CD4-positive, alpha-beta memory T cell (primary cell): ENCODE measurements around the gene RINT1. TPM values are rescaled to one million over a fixed set of nuclear protein-coding genes. Genes with fewer than 3 reads are reported as not detected.
A peak's percentile ranks its signal among the peaks of the same experiment; 100 is the strongest.

ENCODE experiments used
- CTCF ChIA-PET: fragments of 350-600 bp; sonication (Branson Sonifier 250); formaldehyde crosslinking; loops from one replicate; lab custom pipeline; 2021; ENCODE audit warnings: inconsistent platforms; ENCODE audit not compliant: partially characterized antibody; lab: Charles Lee
- POLR2A ChIA-PET: fragments of 350-600 bp; sonication (Branson Sonifier 250); formaldehyde crosslinking; loops from one replicate; lab custom pipeline; 2021; ENCODE audit not compliant: partially characterized antibody; lab: Charles Lee
- DNase-seq, 5 donors: peaks; one replicate each; pipeline versions ENCODE4 v3.0.0 to v3.0.0-alpha.2; 2020 to 2022; ENCODE audit warnings: mixed read lengths in 1 of 5
- H3K27ac ChIP-seq: one replicate; pipeline ENCODE4 v1.7.0; 2013; ENCODE audit warnings: low read depth, low read length
- H3K27me3 ChIP-seq: 2 replicates; pipeline ENCODE4 v1.7.0; 2013; ENCODE audit warnings: mild to moderate bottlenecking, low read length, moderate library complexity; ENCODE audit not compliant: insufficient read depth
- H3K36me3 ChIP-seq: 2 replicates; pipeline ENCODE4 v1.7.0; 2013; ENCODE audit warnings: mild to moderate bottlenecking, low read length, moderate library complexity; ENCODE audit not compliant: insufficient read depth
- H3K4me1 ChIP-seq: 2 replicates; pipeline ENCODE4 v1.7.0; 2013; ENCODE audit warnings: mild to moderate bottlenecking, low read length, moderate library complexity; ENCODE audit not compliant: insufficient read depth
- H3K4me3 ChIP-seq, 2 donors: one replicate each; pipeline ENCODE4 v1.7.0; 2013; ENCODE audit warnings: low read length in 2 of 2, mild to moderate bottlenecking in 1 of 2
- H3K9me3 ChIP-seq, 2 donors: one replicate each; pipeline ENCODE4 v1.7.0; 2013; ENCODE audit warnings: low read length in 2 of 2, control low read depth in 1 of 2; ENCODE audit not compliant: control insufficient read depth in 1 of 2
- H3K27ac Mint-ChIP-seq, 7 donors: one replicate each; pipeline ENCODE4 v1.8.0; 2020 to 2021; ENCODE audit warnings: mixed read lengths in 7 of 7, mild to moderate bottlenecking in 6 of 7, inconsistent platforms in 3 of 7, moderate library complexity in 3 of 7
- H3K27me3 Mint-ChIP-seq, 2 donors: one replicate each; pipeline ENCODE4 v1.8.0; 2020 to 2021; ENCODE audit warnings: mixed read lengths in 2 of 2
- H3K36me3 Mint-ChIP-seq, 2 donors: one replicate each; pipeline ENCODE4 v1.8.0; 2020 to 2021; ENCODE audit warnings: mixed read lengths in 2 of 2, inconsistent platforms in 1 of 2, mild to moderate bottlenecking in 1 of 2
- H3K4me1 Mint-ChIP-seq, 4 donors: one replicate each; pipeline ENCODE4 v1.8.0; 2020 to 2021; ENCODE audit warnings: mixed read lengths in 4 of 4, mild to moderate bottlenecking in 1 of 4
- H3K4me3 Mint-ChIP-seq, 8 donors: one replicate each; pipeline ENCODE4 v1.8.0; 2020 to 2021; ENCODE audit warnings: mixed read lengths in 8 of 8, mild to moderate bottlenecking in 7 of 8, moderate library complexity in 6 of 8, inconsistent platforms in 3 of 8
- H3K9me3 Mint-ChIP-seq, 8 donors: one replicate each; pipeline ENCODE4 v1.8.0; 2020 to 2021; ENCODE audit warnings: mixed read lengths in 8 of 8, mild to moderate bottlenecking in 5 of 8, inconsistent platforms in 3 of 8, moderate library complexity in 1 of 8
- intact Hi-C: fragments of 100-400 bp; cut with micrococcal nuclease; formaldehyde crosslinking; loops from one replicate; pipeline ENCODE4 v1.15.1; 2023
- polyA plus RNA-seq, 2 donors: library from polyadenylated mRNA; unstranded; fragments of 300-500 nt; fragmentation: Illumina TruSeq; gene quantifications; one replicate each; pipeline ENCODE4 v1.2.3, GENCODE V29; 2021
- total RNA-seq, 2 experiments: library from RNA; stranded (reverse); gene quantifications; one replicate each; pipeline ENCODE4 v1.2.3, GENCODE V29; 2021

The RINT1 gene
- total and polyA plus RNA-seq, 4 experiments from 2014 or later, result 16.0 to 26.5 (median 20.9) TPM

DNA sequence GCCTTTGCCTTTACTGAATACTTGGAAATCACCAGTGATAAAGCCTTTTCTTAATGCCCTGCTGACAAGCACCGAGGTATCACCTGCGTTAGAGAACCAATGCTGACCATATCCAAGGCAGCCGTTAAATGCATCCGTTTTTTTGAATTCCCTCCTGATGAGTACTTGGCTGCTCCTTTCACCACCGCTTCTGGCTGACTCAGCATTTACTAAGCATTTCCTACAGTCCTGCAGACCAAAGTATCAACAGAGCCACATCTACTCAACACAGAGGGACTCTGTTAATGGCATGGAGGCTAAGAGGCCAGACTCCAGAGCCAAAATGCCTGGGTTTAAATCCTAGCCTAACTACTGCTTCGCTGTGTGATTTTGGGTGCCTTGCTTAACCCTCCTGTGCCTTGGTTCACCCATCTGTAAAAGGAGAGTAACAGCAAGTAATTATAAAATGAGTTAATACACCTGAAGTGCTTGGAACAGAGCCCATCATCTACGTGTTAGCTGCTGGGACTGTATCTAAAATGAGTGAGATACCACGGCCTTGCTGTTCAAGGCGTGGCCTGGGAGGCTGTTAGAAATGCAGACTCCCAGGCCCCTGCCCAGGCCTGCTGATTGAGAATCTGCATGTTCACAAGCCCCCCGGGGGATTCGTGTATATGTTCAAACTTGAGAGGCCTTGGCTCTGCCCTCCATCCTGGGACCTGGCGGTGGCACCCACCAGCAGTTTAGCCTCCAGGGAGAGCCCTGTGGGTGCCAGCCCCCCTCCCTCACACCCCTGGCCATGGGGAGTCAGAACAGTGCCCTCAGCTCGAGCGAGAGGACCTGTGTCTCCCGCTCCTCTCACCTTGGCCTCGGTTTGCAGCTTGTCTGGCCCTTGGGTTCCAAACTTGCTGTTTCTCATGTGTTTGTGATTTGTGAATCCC lies 80.1 kb downstream of the RINT1 start:
- H3K27ac ChIP-seq, result no peak overlapping the region
- H3K27me3 ChIP-seq, result no peaks in the 10 kb centered on the region
- H3K36me3 ChIP-seq, result peaks cover 45% of the 10 kb centered on the region
- no peaks in the 10 kb centered on the region for H3K4me1 ChIP-seq
- H3K27me3 Mint-ChIP-seq, result no peaks in the 10 kb centered on the region
- no peak overlapping the region for H3K4me3 ChIP-seq
- no peak for DNase-seq
- H3K4me3 Mint-ChIP-seq, result no peak overlapping the region
- peak overlapping the region in 2 of 7 donors; percentile 0 to 62 for H3K27ac Mint-ChIP-seq
- ChIA-PET POLR2A (no interaction called here), CTCF (interaction anchor here (1.0 to 1.4 kb wide), 2 partner anchors 11 to 553 kb away, joined by 3 to 5 read pairs; no protein-coding TSS in a partner anchor)
- H3K9me3 ChIP-seq, result no peaks in the 10 kb centered on the region
- peaks cover 42 to 57% of the 10 kb centered on the region in 2 donors for H3K36me3 Mint-ChIP-seq
- H3K4me1 Mint-ChIP-seq, result peaks cover 0 to 2% (median 0%) of the 10 kb centered on the region in 4 donors
- intact Hi-C loops, result no loop called here
- peaks cover 0 to 3% (median 0%) of the 10 kb centered on the region in 8 donors for H3K9me3 Mint-ChIP-seq

DNA sequence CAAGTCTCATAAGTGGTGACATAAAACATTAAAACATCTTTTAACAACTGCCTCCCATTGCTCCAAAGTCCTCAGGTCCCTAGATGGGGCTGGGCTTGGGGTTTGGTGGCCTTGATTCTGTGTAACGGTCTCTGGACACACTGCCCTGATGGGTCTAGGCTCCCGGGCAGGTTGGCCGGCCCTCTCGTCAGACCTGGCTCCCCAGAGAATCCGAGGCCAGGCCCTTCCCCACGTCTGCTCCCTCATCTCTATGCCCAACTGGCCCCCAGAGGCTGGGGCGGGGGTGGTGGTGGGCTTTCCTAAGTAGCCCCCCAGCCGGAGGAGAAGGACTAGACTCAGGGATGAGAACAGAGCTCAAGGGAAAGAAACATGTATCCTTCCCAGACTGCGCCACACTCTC lies 80.8 kb downstream of the RINT1 start:
- no peak for DNase-seq
- no peak overlapping the region for H3K27ac Mint-ChIP-seq
- no peak overlapping the region for H3K4me3 Mint-ChIP-seq
- ChIA-PET CTCF (interaction anchor here (1.0 kb wide), 1 partner anchor 12 kb away, joined by 5 read pairs; no protein-coding TSS in a partner anchor), POLR2A (no interaction called here)
- peaks cover 48% of the 10 kb centered on the region for H3K36me3 ChIP-seq
- no peak overlapping the region for H3K27ac ChIP-seq
- no peaks in the 10 kb centered on the region for H3K9me3 ChIP-seq
- H3K4me3 ChIP-seq, result no peak overlapping the region
- H3K4me1 ChIP-seq, result no peaks in the 10 kb centered on the region
- intact Hi-C loops, result no loop called here
- H3K9me3 Mint-ChIP-seq, result peaks cover 0 to 3% (median 0%) of the 10 kb centered on the region in 8 donors
- no peaks in the 10 kb centered on the region for H3K27me3 Mint-ChIP-seq
- H3K4me1 Mint-ChIP-seq, result peaks cover 0 to 2% (median 0%) of the 10 kb centered on the region in 4 donors
- no peaks in the 10 kb centered on the region for H3K27me3 ChIP-seq
- H3K36me3 Mint-ChIP-seq, result peaks cover 39 to 58% of the 10 kb centered on the region in 2 donors

DNA sequence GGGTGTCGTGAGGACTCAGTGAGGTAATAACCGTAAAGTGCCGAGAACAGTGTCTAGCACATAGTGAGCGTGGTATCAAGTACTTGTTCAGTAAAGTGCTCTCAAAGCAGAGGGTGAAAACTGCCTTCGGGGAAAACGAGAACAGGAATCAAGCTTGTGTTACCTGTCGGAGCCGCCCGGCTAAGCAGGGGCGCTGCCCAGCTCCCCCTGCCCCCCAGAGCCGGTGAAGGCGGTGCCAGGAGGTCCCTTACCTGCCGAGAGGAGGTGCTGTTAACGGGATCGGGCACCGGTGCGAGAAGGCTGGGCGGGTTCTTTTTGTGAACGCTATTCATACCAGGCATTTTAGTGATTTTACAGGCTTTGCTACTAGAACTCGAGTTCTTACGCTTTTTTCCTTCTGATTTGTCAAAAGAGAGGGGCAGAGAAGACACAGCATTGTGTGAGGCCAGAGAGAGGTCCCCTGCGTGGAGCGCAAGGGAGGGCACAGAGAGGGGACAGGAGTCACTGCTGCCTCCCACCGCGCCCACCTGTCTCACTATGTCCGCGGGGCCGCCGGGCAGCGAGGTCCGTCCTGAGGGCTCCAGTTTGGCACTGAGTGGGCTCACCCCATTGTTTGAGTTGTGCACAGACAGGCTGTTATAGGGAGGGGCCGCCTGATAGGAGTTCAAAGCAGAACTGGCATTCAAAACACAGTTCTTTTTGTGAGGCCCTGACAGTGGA lies 81.8 kb downstream of the RINT1 start:
- Mint-ChIP-seq H3K27ac (peak overlapping the region in 1 of 7 donors; percentile 48), H3K4me3 (no peak overlapping the region), H3K9me3 (peaks cover 0 to 3% (median 0%) of the 10 kb centered on the region in 8 donors), H3K36me3 (peaks cover 47 to 66% of the 10 kb centered on the region in 2 donors), H3K27me3 (no peaks in the 10 kb centered on the region), H3K4me1 (peaks cover 0 to 2% (median 0%) of the 10 kb centered on the region in 4 donors)
- ChIA-PET POLR2A (no interaction called here), CTCF (interaction anchor here (1.0 kb wide), 1 partner anchor 13 kb away, joined by 5 read pairs; no protein-coding TSS in a partner anchor)
- no peaks in the 10 kb centered on the region for H3K27me3 ChIP-seq
- no peak overlapping the region for H3K27ac ChIP-seq
- intact Hi-C loops, result no loop called here
- no peaks in the 10 kb centered on the region for H3K4me1 ChIP-seq
- H3K9me3 ChIP-seq, result no peaks in the 10 kb centered on the region
- DNase-seq, result no peak
- H3K36me3 ChIP-seq, result peaks cover 58% of the 10 kb centered on the region
- H3K4me3 ChIP-seq, result no peak overlapping the region

DNA sequence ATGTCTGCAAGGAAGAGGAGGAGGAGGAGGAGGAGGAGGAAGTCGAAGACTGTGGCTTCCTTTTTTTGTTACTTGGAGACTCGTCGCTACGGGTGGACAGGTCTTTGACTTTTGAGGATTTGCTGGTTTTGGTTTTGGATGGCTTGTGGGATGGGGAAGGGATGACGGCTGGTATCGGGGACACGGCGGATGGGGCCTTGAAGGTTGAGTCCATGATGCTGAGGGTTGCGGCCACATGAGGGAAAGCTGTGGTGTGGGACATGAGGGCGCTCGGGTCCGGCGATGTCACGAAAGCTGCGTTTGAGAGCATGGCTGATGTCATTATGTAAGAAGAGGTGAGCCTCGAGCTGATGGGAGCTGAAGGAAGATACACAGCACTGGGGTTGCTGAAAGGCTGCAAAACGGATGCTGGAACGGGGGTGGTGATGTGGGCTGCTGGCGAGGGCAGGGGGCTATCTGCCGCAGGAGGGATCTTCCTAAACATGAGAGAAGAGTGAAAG lies 82.4 kb downstream of the RINT1 start:
- peaks cover 0 to 3% (median 0%) of the 10 kb centered on the region in 8 donors for H3K9me3 Mint-ChIP-seq
- peaks cover 0 to 2% (median 0%) of the 10 kb centered on the region in 4 donors for H3K4me1 Mint-ChIP-seq
- Histone ChIP-seq H3K27me3 (no peaks in the 10 kb centered on the region), H3K36me3 (peaks cover 59% of the 10 kb centered on the region), H3K4me3 (no peak overlapping the region), H3K4me1 (no peaks in the 10 kb centered on the region), H3K9me3 (no peaks in the 10 kb centered on the region), H3K27ac (no peak overlapping the region)
- ChIA-PET POLR2A (no interaction called here), CTCF (no interaction called here)
- peak overlapping the region in 1 of 7 donors; percentile 32 for H3K27ac Mint-ChIP-seq
- DNase-seq, result no peak
- peaks cover 49 to 67% of the 10 kb centered on the region in 2 donors for H3K36me3 Mint-ChIP-seq
- no peaks in the 10 kb centered on the region for H3K27me3 Mint-ChIP-seq
- intact Hi-C loops, result no loop called here
- no peak overlapping the region for H3K4me3 Mint-ChIP-seq

Other genes with a start within 250 kb of the RINT1 start
- 10 to 100 TPM; 54.7 to 55.2 TPM for gene SRPK2, start 143.3 kb upstream of the RINT1 start, total RNA-seq
- 10 to 100 TPM; 36.0 to 48.7 TPM for gene SRPK2, start 143.3 kb upstream of the RINT1 start, polyA plus RNA-seq
- 1 to 10 TPM; 5.2 to 5.9 TPM for gene PUS7, start 9.9 kb upstream of the RINT1 start, total RNA-seq
- 1 to 10 TPM; 5.2 to 5.9 TPM for gene PUS7, start 9.9 kb upstream of the RINT1 start, polyA plus RNA-seq
- under 1 TPM in 1 of 2 experiments, not detected in 1; 0.47 TPM for gene EFCAB10, start 49.3 kb downstream of the RINT1 start, total RNA-seq
- not detected for gene EFCAB10, start 49.3 kb downstream of the RINT1 start, polyA plus RNA-seq